Measurements from ENCODE around the gene THADA.

THADA gene

DNA sequence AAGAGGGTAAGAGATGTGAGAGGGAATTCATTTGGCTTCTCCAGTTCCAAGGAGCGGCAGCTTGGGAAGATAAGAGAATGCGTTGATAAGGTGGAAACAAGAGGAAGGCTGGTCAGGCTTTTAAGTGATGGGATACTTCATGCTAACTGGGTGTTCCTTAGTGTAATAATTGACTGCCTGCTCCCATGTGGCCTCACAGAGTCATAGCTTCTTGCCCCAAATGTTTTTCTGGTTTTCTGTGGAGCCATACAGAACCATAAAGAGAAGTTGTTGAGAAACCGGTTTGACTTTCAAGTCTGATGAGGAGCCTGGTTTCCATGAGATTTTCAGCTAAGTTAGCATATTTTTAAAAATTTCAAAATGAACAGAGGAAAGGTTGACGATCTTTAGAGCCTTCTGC is 272.0 kb downstream of the THADA start:
- no peak for DNase-seq (ENCODE audit: low spot score)

GRCh38 chr2:43321446-43321845 is 274.4 kb downstream of the THADA start:
- no peak for DNase-seq (ENCODE audit: low spot score)

- DNase-seq (ENCODE audit: low spot score): no peak
Observed at GRCh38 chr2:43319541-43319940, 276.3 kb downstream of the THADA start.

DNA sequence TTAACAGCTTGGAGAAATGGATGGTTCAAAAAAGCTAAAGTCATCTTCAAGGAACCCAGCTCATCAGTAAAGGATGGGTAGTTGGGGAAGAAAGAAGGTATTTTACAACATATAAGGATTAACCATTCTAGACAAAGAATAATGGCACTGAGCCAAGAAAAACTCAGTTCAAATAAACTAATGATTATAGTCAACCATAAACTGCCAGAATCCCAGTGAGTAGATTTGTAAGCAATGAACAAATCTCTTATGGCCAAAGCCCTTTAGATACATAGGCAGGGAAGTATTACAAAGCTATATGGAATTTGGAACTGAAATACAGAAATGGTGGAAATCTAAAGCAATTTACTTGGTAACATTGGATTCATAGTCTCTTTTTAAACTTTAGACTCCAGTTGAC is 277.0 kb downstream of the THADA start:
- DNase-seq (ENCODE audit: low spot score): no peak

DNA sequence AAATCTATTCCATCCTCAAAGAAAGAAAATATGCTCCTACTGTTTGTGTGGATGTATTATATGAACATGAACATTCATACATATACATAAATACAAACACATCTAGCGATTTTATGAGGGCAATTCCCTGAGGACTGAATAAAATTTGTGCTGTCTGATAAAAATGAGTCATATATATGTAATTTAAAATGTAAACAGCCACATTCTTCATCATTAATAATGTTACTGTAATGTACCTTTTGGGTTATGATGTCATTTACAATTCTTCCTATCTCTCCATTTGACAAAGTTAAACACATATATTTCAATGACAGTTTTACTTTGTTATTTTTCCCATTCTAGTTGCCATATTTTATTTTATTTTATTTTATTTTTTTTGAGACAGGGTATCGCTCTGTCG is 278.2 kb downstream of the THADA start:
- DNase-seq (ENCODE audit: low spot score): no peak

DNA sequence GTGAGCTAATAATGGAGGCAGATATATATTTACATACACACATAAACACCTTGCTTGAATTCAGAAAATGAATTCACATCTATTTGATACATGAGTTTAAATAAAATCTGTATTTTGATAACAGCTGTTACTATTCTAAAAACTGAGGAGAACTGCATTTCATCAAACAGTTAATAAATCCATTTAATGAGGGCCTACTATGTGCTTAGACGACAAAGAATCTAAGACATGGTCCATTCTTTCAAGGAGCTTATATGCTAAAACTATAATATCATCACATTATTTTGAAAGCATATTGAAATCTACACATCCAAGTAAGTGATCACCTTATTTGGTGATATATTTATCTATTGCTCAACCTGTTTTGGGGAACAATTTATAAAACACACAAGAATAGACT is 278.6 kb downstream of the THADA start:
- no peak for DNase-seq (ENCODE audit: low spot score)

- DNase-seq (ENCODE audit: low spot score): no peak
Observed at GRCh38 chr2:43315482-43315881, 280.4 kb downstream of the THADA start.

DNA sequence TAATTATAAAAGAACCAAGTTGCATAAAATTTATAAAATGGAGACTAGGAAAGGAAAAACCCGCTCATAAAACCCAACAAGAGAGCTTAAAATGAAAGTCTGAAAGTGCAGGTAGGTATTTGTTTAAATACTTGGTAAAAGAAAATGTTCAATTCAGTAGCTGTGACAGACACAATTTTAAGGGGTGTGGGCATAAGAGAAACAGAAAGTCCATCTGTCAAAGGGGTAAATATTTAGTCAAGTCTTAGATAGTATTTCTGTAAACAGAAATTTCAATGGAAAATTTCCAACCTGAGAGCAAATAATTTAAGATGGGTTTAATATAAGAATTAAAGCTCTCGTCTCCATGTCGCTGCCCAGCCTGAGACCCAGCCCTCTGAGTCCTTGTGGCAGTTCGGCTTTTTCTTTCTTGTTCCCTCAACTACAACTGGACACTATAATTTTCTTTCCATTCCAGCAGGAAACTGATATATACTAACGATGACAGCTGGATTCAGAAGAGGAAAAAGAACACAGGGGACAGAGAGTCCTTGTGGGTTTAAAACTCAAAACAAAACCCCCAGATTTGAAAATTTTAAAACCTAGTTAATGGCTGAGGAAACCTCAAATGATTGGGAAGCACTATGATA is 281.4 kb downstream of the THADA start:
- DNase-seq (ENCODE audit: low spot score): no peak

GRCh38 chr2:43313642-43314017 is 282.2 kb downstream of the THADA start:
- no peak for DNase-seq (ENCODE audit: low spot score)

- DNase-seq (ENCODE audit: low spot score): no peak
Observed at GRCh38 chr2:43312755-43313641, 282.8 kb downstream of the THADA start.

DNA sequence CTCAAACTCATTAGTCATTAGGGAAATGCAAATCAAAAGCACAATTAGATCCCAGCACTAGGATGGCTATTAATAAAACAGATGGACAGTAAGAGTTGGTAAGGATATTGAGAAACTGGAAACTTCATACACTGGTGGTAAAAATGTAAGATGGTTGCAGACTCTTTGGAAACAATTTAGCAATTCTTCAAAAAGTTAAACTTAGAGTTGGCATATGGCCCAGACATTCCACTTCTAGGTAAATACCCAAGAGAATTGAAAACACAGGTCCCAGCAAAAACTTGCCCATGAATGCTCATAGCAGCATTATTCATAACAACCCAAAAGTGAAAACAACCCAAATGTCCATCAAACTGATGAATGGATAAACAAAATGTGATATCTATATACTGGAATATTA is 284.6 kb downstream of the THADA start:
- no peak for DNase-seq (ENCODE audit: low spot score)

DNA sequence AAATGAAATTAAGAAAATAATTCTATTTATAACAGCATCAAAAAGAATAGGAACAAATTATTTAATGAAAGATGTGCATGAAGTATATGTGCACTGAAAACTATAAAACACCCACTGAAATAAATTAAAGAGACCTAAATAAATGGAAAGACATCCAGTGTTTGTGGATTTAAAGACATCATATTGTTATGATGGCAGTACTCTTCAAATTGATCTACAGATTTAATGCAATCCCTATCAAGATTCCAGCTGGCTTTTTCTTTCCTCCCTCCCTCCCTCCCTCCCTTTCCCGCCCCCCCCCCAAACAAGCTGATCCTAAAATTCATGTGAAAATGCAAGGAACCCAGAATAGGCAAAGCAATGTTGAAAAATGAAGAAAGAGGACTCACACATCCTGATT is 285.9 kb downstream of the THADA start:
- DNase-seq (ENCODE audit: low spot score): no peak

- no peak for DNase-seq (ENCODE audit: low spot score)
Observed at GRCh38 chr2:43307973-43308372, 287.9 kb downstream of the THADA start.

GRCh38 chr2:43307046-43307445 is 288.8 kb downstream of the THADA start:
- no peak for DNase-seq (ENCODE audit: low spot score)

DNA sequence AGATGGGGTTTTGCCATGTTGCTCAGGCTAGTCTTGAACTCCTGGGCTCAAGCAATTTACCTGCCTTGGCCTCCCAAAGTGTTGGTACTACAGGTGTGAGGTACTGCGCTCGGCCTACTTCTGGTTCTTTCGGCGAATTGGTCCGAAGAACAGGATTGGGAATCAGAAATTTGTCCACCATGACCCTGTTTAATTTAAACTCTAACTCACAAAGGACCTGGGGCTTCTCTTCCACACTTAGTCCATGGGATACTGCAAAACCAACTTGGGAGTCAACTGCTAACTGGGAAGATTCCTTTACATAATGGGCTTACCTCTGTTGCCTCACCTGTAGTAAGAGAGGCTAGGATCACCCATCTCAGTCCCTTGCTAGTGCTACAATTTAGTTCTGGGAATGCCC is 289.6 kb downstream of the THADA start:
- DNase-seq (ENCODE audit: low spot score): no peak

GRCh38 chr2:43305517-43305916 is 290.3 kb downstream of the THADA start:
- no peak for DNase-seq (ENCODE audit: low spot score)

DNA sequence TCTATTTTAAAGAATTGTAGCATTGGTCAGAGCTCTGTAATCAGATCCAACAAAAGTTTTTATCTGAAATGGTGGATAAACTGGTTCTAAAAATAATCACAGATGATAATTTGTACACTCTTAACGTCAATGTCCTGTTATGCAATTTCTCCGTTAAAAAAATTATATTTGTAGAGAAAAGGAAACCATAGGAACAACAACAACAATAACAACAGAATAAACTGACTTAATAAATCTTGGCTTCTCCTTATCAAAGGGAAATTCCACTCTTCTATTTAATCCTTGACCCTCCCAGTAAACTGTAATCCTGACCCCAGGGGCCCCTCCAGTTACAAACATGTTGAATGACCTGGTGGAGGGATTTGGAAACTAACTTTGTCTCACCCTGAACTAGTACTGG is 290.8 kb downstream of the THADA start:
- no peak for DNase-seq (ENCODE audit: low spot score)

DNA sequence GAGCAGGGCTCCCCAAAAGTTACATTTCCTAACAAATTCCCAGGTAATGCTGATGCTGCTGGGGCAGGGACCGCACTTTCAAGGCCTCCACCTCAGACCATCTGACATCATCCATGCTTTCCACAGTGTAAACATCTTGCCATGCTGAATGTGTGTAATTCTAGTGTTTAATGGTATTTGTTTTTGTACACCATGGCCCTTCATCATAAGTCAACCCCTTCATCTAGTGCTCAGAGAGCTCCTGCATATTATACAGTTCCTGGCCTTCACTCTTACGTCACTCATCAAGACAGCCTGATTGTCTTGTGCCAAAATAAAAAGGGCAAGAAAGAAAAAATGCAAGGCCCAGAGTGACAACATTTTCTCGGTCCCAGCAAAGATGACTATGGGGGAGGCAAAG is 291.9 kb downstream of the THADA start:
- DNase-seq (ENCODE audit: low spot score): no peak

DNA sequence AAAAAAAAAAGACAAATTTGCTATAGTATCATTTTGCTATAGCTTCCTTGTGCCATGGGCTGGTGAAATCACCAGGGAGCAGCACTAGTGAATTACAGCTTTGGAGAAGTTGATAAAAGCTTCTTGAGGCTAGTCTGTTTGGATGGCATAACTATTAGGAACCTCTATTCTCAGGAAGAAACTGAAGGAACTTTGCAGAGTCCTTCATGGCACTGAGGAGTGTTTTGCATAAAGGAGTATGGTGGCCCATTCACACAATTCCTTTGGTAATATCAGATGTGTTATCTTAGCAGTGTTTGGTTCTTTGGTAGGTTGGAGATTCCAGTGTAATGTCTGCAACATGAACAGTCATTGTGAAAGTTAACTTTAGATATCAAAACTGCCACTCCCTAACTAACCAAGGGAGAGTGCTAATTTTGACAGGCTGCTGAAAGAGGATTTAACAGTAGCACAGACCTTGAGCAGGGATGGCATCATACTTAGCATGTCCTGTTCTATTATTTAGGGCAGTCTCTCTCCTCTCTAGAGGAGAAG is 292.8 kb downstream of the THADA start:
- no peak for DNase-seq (ENCODE audit: low spot score)

GRCh38 chr2:43302182-43302960 is 293.5 kb downstream of the THADA start:
- no peak for DNase-seq (ENCODE audit: low spot score)

GRCh38 chr2:43300781-43301583 is 294.9 kb downstream of the THADA start:
- no peak for DNase-seq (ENCODE audit: low spot score)

- DNase-seq (ENCODE audit: low spot score): no peak
Observed at GRCh38 chr2:43300222-43300621, 295.6 kb downstream of the THADA start.
